ENCODE measurements around the gene EDN1. TPM values are rescaled to one million over a fixed set of nuclear protein-coding genes. Genes with fewer than 3 reads are reported as not detected.

EDN1 gene
- total RNA-seq, 1 donor: 1.4 TPM

- no peak for TF ChIP-seq CTCF (IDR thresholded peaks at IDR 0.05; ENCODE audit: extremely low read depth, low read depth, low read length)
- Histone ChIP-seq H3K79me2 (ENCODE audit: insufficient read depth, low read length) (no peaks in the 10 kb centered on the region), H3K4me1 (ENCODE audit: insufficient read depth, low read length) (peaks cover 11% of the 10 kb centered on the region), H3K4me3 (ENCODE audit: insufficient read depth, low read length) (peak overlapping the region; percentile 2), H3K27me3 (ENCODE audit: insufficient read depth, low read length) (no peaks in the 10 kb centered on the region), H3K36me3 (ENCODE audit: insufficient read depth, low read length) (no peaks in the 10 kb centered on the region), H3K9me3 (ENCODE audit: low read depth, low read length) (no peaks in the 10 kb centered on the region), H2AFZ (ENCODE audit: low read length) (peak overlapping the region; percentile 7), H4K20me1 (ENCODE audit: insufficient read depth, low read length) (no peaks in the 10 kb centered on the region), H3K27ac (ENCODE audit: low read depth, low read length) (no peak overlapping the region), H3K4me2 (ENCODE audit: insufficient read depth, low read length) (peak overlapping the region; percentile 22)
- DNase-seq (ENCODE audit: insufficient read length, low spot score, missing footprints): no peak
These were observed 23.3 kb downstream of the EDN1 start for GRCh38 chr6:12313306-12313991.

- peak; percentile 77 for DNase-seq (ENCODE audit: insufficient read length, low spot score, missing footprints)
- no peaks in the 10 kb centered on the region for H3K79me2 ChIP-seq (ENCODE audit: insufficient read depth, low read length)
- no peak for TF ChIP-seq CTCF (IDR thresholded peaks at IDR 0.05; ENCODE audit: extremely low read depth, low read depth, low read length)
- H4K20me1 ChIP-seq (ENCODE audit: insufficient read depth, low read length): no peaks in the 10 kb centered on the region
- no peaks in the 10 kb centered on the region for H3K9me3 ChIP-seq (ENCODE audit: low read depth, low read length)
- no peak overlapping the region for H3K27ac ChIP-seq (ENCODE audit: low read depth, low read length)
- H3K27me3 ChIP-seq (ENCODE audit: insufficient read depth, low read length): no peaks in the 10 kb centered on the region
- peak overlapping the region; percentile 22 for H3K4me2 ChIP-seq (ENCODE audit: insufficient read depth, low read length)
- H3K36me3 ChIP-seq (ENCODE audit: insufficient read depth, low read length): no peaks in the 10 kb centered on the region
- peak overlapping the region; percentile 7 for H3K4me3 ChIP-seq (ENCODE audit: insufficient read depth, low read length)
- peaks cover 11% of the 10 kb centered on the region for H3K4me1 ChIP-seq (ENCODE audit: insufficient read depth, low read length)
- peak overlapping the region; percentile 35 for H2AFZ ChIP-seq (ENCODE audit: low read length)
These were observed 23.9 kb downstream of the EDN1 start for GRCh38 chr6:12313992-12314589.

- DNase-seq (ENCODE audit: insufficient read length, low spot score, missing footprints): peak; percentile 22
- Histone ChIP-seq H3K4me1 (ENCODE audit: insufficient read depth, low read length) (peaks cover 11% of the 10 kb centered on the region), H3K27me3 (ENCODE audit: insufficient read depth, low read length) (no peaks in the 10 kb centered on the region), H3K27ac (ENCODE audit: low read depth, low read length) (no peak overlapping the region), H4K20me1 (ENCODE audit: insufficient read depth, low read length) (no peaks in the 10 kb centered on the region), H3K9me3 (ENCODE audit: low read depth, low read length) (no peaks in the 10 kb centered on the region), H3K4me2 (ENCODE audit: insufficient read depth, low read length) (peak overlapping the region; percentile 22), H3K36me3 (ENCODE audit: insufficient read depth, low read length) (no peaks in the 10 kb centered on the region), H3K79me2 (ENCODE audit: insufficient read depth, low read length) (no peaks in the 10 kb centered on the region), H3K4me3 (ENCODE audit: insufficient read depth, low read length) (no peak overlapping the region), H2AFZ (ENCODE audit: low read length) (peak overlapping the region; percentile 35)
- TF ChIP-seq CTCF (IDR thresholded peaks at IDR 0.05; ENCODE audit: extremely low read depth, low read depth, low read length): no peak
These were observed 24.6 kb downstream of the EDN1 start for GRCh38 chr6:12314751-12315150.

- H3K36me3 ChIP-seq (ENCODE audit: insufficient read depth, low read length): no peaks in the 10 kb centered on the region
- no peak overlapping the region for H2AFZ ChIP-seq (ENCODE audit: low read length)
- no peak overlapping the region for H3K4me2 ChIP-seq (ENCODE audit: insufficient read depth, low read length)
- peaks cover 11% of the 10 kb centered on the region for H3K4me1 ChIP-seq (ENCODE audit: insufficient read depth, low read length)
- no peak overlapping the region for H3K4me3 ChIP-seq (ENCODE audit: insufficient read depth, low read length)
- no peaks in the 10 kb centered on the region for H3K9me3 ChIP-seq (ENCODE audit: low read depth, low read length)
- no peak overlapping the region for H3K27ac ChIP-seq (ENCODE audit: low read depth, low read length)
- H4K20me1 ChIP-seq (ENCODE audit: insufficient read depth, low read length): no peaks in the 10 kb centered on the region
- H3K79me2 ChIP-seq (ENCODE audit: insufficient read depth, low read length): no peaks in the 10 kb centered on the region
- TF ChIP-seq CTCF (IDR thresholded peaks at IDR 0.05; ENCODE audit: extremely low read depth, low read depth, low read length): no peak
- no peaks in the 10 kb centered on the region for H3K27me3 ChIP-seq (ENCODE audit: insufficient read depth, low read length)
- no peak for DNase-seq (ENCODE audit: insufficient read length, low spot score, missing footprints)
These were observed 25.3 kb downstream of the EDN1 start for GRCh38 chr6:12315292-12316081.
